GM20431 (cell line): ENCODE results near the gene FARP1.

Experiments used
- in situ Hi-C: fragments of 300-500 bp; cut with MseI, MboI; formaldehyde crosslinking; loops from one replicate; pipeline ENCODE4 v1.15.0; 2020; ENCODE audit warnings: low sequenced_read_pairs; ENCODE audit not compliant: unreplicated experiment

FARP1 gene

GRCh38 chr13:98134901-98135300, 8.0 kb upstream of the FARP1 start:
- in situ Hi-C loops = no loop called here

- in situ Hi-C loops = no loop called here
Measured at GRCh38 chr13:98141091-98141490, 1.8 kb upstream of the FARP1 start.

GRCh38 chr13:98141509-98142379, 1.1 kb upstream of the FARP1 start:
- in situ Hi-C loops = no loop called here

- in situ Hi-C loops = no loop called here
Measured at GRCh38 chr13:98143157-98143553, 261 bp downstream of the FARP1 start.

GRCh38 chr13:98143601-98144026, 720 bp downstream of the FARP1 start:
- in situ Hi-C loops = no loop called here

- in situ Hi-C loops = no loop called here
Measured at GRCh38 chr13:98144027-98144741, 1.3 kb downstream of the FARP1 start.

- in situ Hi-C loops = no loop called here
Measured at GRCh38 chr13:98144801-98145350, 2.0 kb downstream of the FARP1 start.

GRCh38 chr13:98147521-98147920, 4.6 kb downstream of the FARP1 start:
- in situ Hi-C loops = no loop called here

GRCh38 chr13:98150832-98151479, 8.1 kb downstream of the FARP1 start:
- in situ Hi-C loops = no loop called here

- in situ Hi-C loops = no loop called here
Measured at GRCh38 chr13:98155475-98156109, 12.7 kb downstream of the FARP1 start.

- in situ Hi-C loops = no loop called here
Measured at GRCh38 chr13:98156259-98156658, 13.4 kb downstream of the FARP1 start.

- in situ Hi-C loops = no loop called here
Measured at GRCh38 chr13:98157188-98157587, 14.3 kb downstream of the FARP1 start.

GRCh38 chr13:98157609-98158008, 14.7 kb downstream of the FARP1 start:
- in situ Hi-C loops = no loop called here

GRCh38 chr13:98158172-98158899, 15.4 kb downstream of the FARP1 start:
- in situ Hi-C loops = no loop called here

GRCh38 chr13:98162935-98163334, 20.0 kb downstream of the FARP1 start:
- in situ Hi-C loops = no loop called here

GRCh38 chr13:98169331-98169730, 26.4 kb downstream of the FARP1 start:
- in situ Hi-C loops = no loop called here

- in situ Hi-C loops = no loop called here
Measured at GRCh38 chr13:98171900-98172589, 29.2 kb downstream of the FARP1 start.

- in situ Hi-C loops = no loop called here
Measured at GRCh38 chr13:98172590-98173422, 29.9 kb downstream of the FARP1 start.
